Motor neuron (in vitro differentiated cells): ENCODE data around the gene PDE10A. TPM values are rescaled to one million over a fixed set of nuclear protein-coding genes. Genes with fewer than 3 reads are reported as not detected.

Source experiments
- ATAC-seq, 8 experiments: fragments of 200-7000 bp; cut with Tn5 transposase; replicated peaks in 6 of 8; 2 replicates each; pipeline ENCODE4 v1.8.0; 2021; ENCODE audit warnings: mild to moderate bottlenecking in 8 of 8, moderate library complexity in 8 of 8
- H3K27ac ChIP-seq, 2 donors: fragments of 250-450 bp; sonication (Bioruptor Pico); 2 replicates each; pipeline ENCODE4 v1.9.0; 2021; ENCODE audit warnings: antibody characterized with exemption in 2 of 2, mild to moderate bottlenecking in 2 of 2, moderate library complexity in 1 of 2
- H3K4me1 ChIP-seq, 2 donors: fragments of 250-450 bp; sonication (Bioruptor Pico); replicated peaks in 1 of 2; 2 replicates each; pipeline ENCODE4 v1.6.1; 2021; ENCODE audit warnings: antibody characterized with exemption in 2 of 2, mild to moderate bottlenecking in 2 of 2, moderate library complexity in 1 of 2
- H3K4me3 ChIP-seq, 5 donors: fragments of 250-450 bp; sonication (Bioruptor Pico); 2 replicates each; pipeline ENCODE4 v1.9.0; 2021; ENCODE audit warnings: antibody characterized with exemption in 5 of 5, mild to moderate bottlenecking in 5 of 5, moderate library complexity in 4 of 5
- WGBS, 10 experiments: fragments of 450-650 bp; shearing (Covaris generic); methylation state at CpG; one replicate each; pipeline ENCODE4 v1.0.0; 2022; 5-methylcytosine and 5-hydroxymethylcytosine counted together
- in situ Hi-C, 9 experiments: fragments of 400-800 bp; cut with MboI; loops; one replicate each; pipeline ENCODE4 v1.15.0; 2021; ENCODE audit warnings: low sequenced_read_pairs in 9 of 9, low pct_unique_long_range_greater_than_20kb in 2 of 9; ENCODE audit not compliant: unreplicated experiment in 9 of 9
- total RNA-seq, 8 experiments: library from RNA; unstranded; fragments of 300-600 nt; gene quantifications; 2 replicates each; pipeline versions ENCODE4 v1.2.3 to v1.2.4, GENCODE V29; 2022

The PDE10A gene
- total RNA-seq, 8 experiments from 2014 or later: 1.0 to 15.4 (median 14.5) TPM

GRCh38 chr6:165383323-165383722, 279.7 kb downstream of the PDE10A start:
- Histone ChIP-seq H3K4me3 (no peak overlapping the region), H3K4me1 (no peaks in the 10 kb centered on the region), H3K27ac (no peak overlapping the region)
- no peak for ATAC-seq
- 3 to 100% (median 90%) methylated on average over 1 to 3 of the region's 3 CpGs; no CpG with 5 or more reads in 3 of the 10 experiments for WGBS, 10 experiments
- in situ Hi-C loops: no loop called here

- Histone ChIP-seq H3K27ac (no peak overlapping the region), H3K4me1 (no peaks in the 10 kb centered on the region), H3K4me3 (no peak overlapping the region)
- no peak for ATAC-seq
- 33 to 100% (median 90%) methylated on average over 1 of the region's 1 CpG; no CpG with 5 or more reads in 3 of the 10 experiments for WGBS, 10 experiments
- in situ Hi-C loops: no loop called here
Measured at GRCh38 chr6:165376100-165376499, 286.9 kb downstream of the PDE10A start.

GRCh38 chr6:165365371-165365770, 297.7 kb downstream of the PDE10A start:
- ATAC-seq: no peak
- WGBS, 10 experiments: 0 to 100% (median 43%) methylated on average over 1 of the region's 1 CpG; no CpG with 5 or more reads in 1 of the 10 experiments
- Histone ChIP-seq H3K4me1 (no peaks in the 10 kb centered on the region), H3K4me3 (no peak overlapping the region), H3K27ac (no peak overlapping the region)
- in situ Hi-C loops: no loop called here

GRCh38 chr6:165345700-165346099, 317.3 kb downstream of the PDE10A start:
- in situ Hi-C loops: no loop called here
- no peak for ATAC-seq
- H3K4me3 ChIP-seq: no peak overlapping the region
- WGBS, 10 experiments: 26 to 91% (median 78%) methylated on average over 3 to 4 of the region's 4 CpGs; no CpG with 5 or more reads in 2 of the 10 experiments
- H3K27ac ChIP-seq: no peak overlapping the region
- H3K4me1 ChIP-seq: peaks cover 3 to 7% of the 10 kb centered on the region in 2 donors

GRCh38 chr6:165340532-165340931, 322.5 kb downstream of the PDE10A start:
- in situ Hi-C loops: no loop called here
- no peak overlapping the region for H3K27ac ChIP-seq
- H3K4me3 ChIP-seq: no peak overlapping the region
- 7 to 91% (median 81%) methylated on average over 1 to 5 of the region's 5 CpGs; no CpG with 5 or more reads in 4 of the 10 experiments for WGBS, 10 experiments
- ATAC-seq: peak in 1 of 8 experiments; percentile 68
- peaks cover 7 to 9% of the 10 kb centered on the region in 2 donors for H3K4me1 ChIP-seq

GRCh38 chr6:165325609-165326008, 337.4 kb downstream of the PDE10A start:
- in situ Hi-C loops: no loop called here
- no peak for ATAC-seq
- Histone ChIP-seq H3K4me1 (no peaks in the 10 kb centered on the region), H3K4me3 (no peak overlapping the region), H3K27ac (no peak overlapping the region)
- 19 to 100% (median 85%) methylated on average over 3 to 7 of the region's 7 CpGs; no CpG with 5 or more reads in 1 of the 10 experiments for WGBS, 10 experiments

GRCh38 chr6:165321555-165322145, 341.4 kb downstream of the PDE10A start:
- Histone ChIP-seq H3K27ac (no peak overlapping the region), H3K4me1 (no peaks in the 10 kb centered on the region), H3K4me3 (no peak overlapping the region)
- 0 to 100% (median 91%) methylated on average over 1 of the region's 1 CpG; no CpG with 5 or more reads in 5 of the 10 experiments for WGBS, 10 experiments
- ATAC-seq: no peak
- in situ Hi-C loops: no loop called here

- 0 to 80% (median 46%) methylated on average over 2 to 3 of the region's 3 CpGs; no CpG with 5 or more reads in 3 of the 10 experiments for WGBS, 10 experiments
- in situ Hi-C loops: no loop called here
- no peaks in the 10 kb centered on the region for H3K4me1 ChIP-seq
- no peak overlapping the region for H3K27ac ChIP-seq
- no peak overlapping the region for H3K4me3 ChIP-seq
- ATAC-seq: no peak
Measured at GRCh38 chr6:165321150-165321549, 341.9 kb downstream of the PDE10A start.

GRCh38 chr6:165317723-165318122, 345.3 kb downstream of the PDE10A start:
- in situ Hi-C loops: no loop called here
- no peaks in the 10 kb centered on the region for H3K4me1 ChIP-seq
- ATAC-seq: no peak
- no peak overlapping the region for H3K27ac ChIP-seq
- H3K4me3 ChIP-seq: no peak overlapping the region
- WGBS, 10 experiments: 100% methylated on average over 1 of the region's 14 CpGs; no CpG with 5 or more reads in 9 of the 10 experiments

GRCh38 chr6:165308926-165309731, 353.9 kb downstream of the PDE10A start, which contains the start of gene C6orf118:
C6orf118 (minus strand) TSS chr6:165309605; CDS start chr6:165309586, 19 bp downstream.
- in situ Hi-C loops: no loop called here
- H3K4me1 ChIP-seq: peaks cover 12 to 22% of the 10 kb centered on the region in 2 donors
- H3K27ac ChIP-seq: peak within 1 kb of the TSS in 1 of 2 donors; percentile 26
- H3K4me3 ChIP-seq: peak within 1 kb of the TSS; percentile 38 to 55 (median 52)
- ATAC-seq: peak; percentile 97 to 99 (median 98)
- 0 to 33% (median 9%) methylated on average over 1 to 14 of the region's 35 CpGs; no CpG with 5 or more reads in 1 of the 10 experiments for WGBS, 10 experiments

GRCh38 chr6:165306955-165307354, 356.1 kb downstream of the PDE10A start:
- 72 to 100% (median 88%) methylated on average over 2 to 3 of the region's 3 CpGs; no CpG with 5 or more reads in 6 of the 10 experiments for WGBS, 10 experiments

GRCh38 chr6:165301372-165302246, 361.4 kb downstream of the PDE10A start:
- 54 to 100% (median 93%) methylated on average over 3 to 13 of the region's 38 CpGs; no CpG with 5 or more reads in 3 of the 10 experiments for WGBS, 10 experiments
- in situ Hi-C loops: no loop called here
- Histone ChIP-seq H3K4me3 (no peak overlapping the region), H3K27ac (no peak overlapping the region), H3K4me1 (peaks cover 0 to 19% of the 10 kb centered on the region in 2 donors)
- ATAC-seq: no peak

More at GRCh38 chr6:165306955-165307354, 356.1 kb downstream of the PDE10A start:
- no peak for ATAC-seq
- H3K4me3 ChIP-seq: no peak overlapping the region
- in situ Hi-C loops: no loop called here
- peaks cover 12 to 22% of the 10 kb centered on the region in 2 donors for H3K4me1 ChIP-seq
- no peak overlapping the region for H3K27ac ChIP-seq
